Measurements from ENCODE around the gene GALNT2.

Gene GALNT2

GRCh38 chr1:230160957-230161771 is 94.1 kb downstream of the GALNT2 start:
- H3K36me3 ChIP-seq (ENCODE audit: control insufficient read depth, insufficient read depth, low read length) = no peaks in the 10 kb centered on the region
- H3K27me3 ChIP-seq (ENCODE audit: control insufficient read depth, insufficient read depth, low read length) = no peaks in the 10 kb centered on the region
- H3K4me3 ChIP-seq (ENCODE audit: low read depth, low read length) = no peak overlapping the region
- H3K9me3 ChIP-seq (ENCODE audit: control insufficient read depth, low read length) = no peaks in the 10 kb centered on the region
- H3K4me1 ChIP-seq = peaks cover 7% of the 10 kb centered on the region
- H3K4me2 ChIP-seq (ENCODE audit: low read length) = no peak overlapping the region
- no peak overlapping the region for H3K27ac ChIP-seq
- peaks cover 13% of the 10 kb centered on the region for H3K79me2 ChIP-seq
- TF ChIP-seq CTCF (IDR thresholded peaks at IDR 0.05) = no peak
- no peak overlapping the region for H2AFZ ChIP-seq
- no peak overlapping the region for H3K9ac ChIP-seq

- H3K4me1 ChIP-seq = peaks cover 7% of the 10 kb centered on the region
- peaks cover 18% of the 10 kb centered on the region for H3K79me2 ChIP-seq
- H3K4me2 ChIP-seq (ENCODE audit: low read length) = no peak overlapping the region
Measured at GRCh38 chr1:230163205-230163604, 96.2 kb downstream of the GALNT2 start.

GRCh38 chr1:230163719-230164118 is 96.7 kb downstream of the GALNT2 start:
- Histone ChIP-seq H3K4me2 (ENCODE audit: low read length) (no peak overlapping the region), H3K27ac (no peak overlapping the region), H3K4me3 (ENCODE audit: low read depth, low read length) (no peak overlapping the region), H3K79me2 (peaks cover 18% of the 10 kb centered on the region), H3K27me3 (ENCODE audit: control insufficient read depth, insufficient read depth, low read length) (no peaks in the 10 kb centered on the region), H3K9me3 (ENCODE audit: control insufficient read depth, low read length) (no peaks in the 10 kb centered on the region), H3K4me1 (peaks cover 4% of the 10 kb centered on the region), H3K9ac (no peak overlapping the region), H2AFZ (no peak overlapping the region), H3K36me3 (ENCODE audit: control insufficient read depth, insufficient read depth, low read length) (no peaks in the 10 kb centered on the region)
- no peak for TF ChIP-seq CTCF (IDR thresholded peaks at IDR 0.05)

More at GRCh38 chr1:230163205-230163604, 96.2 kb downstream of the GALNT2 start:
- Histone ChIP-seq H3K4me3 (ENCODE audit: low read depth, low read length) (no peak overlapping the region), H3K9me3 (ENCODE audit: control insufficient read depth, low read length) (no peaks in the 10 kb centered on the region), H3K27me3 (ENCODE audit: control insufficient read depth, insufficient read depth, low read length) (no peaks in the 10 kb centered on the region), H2AFZ (no peak overlapping the region), H3K9ac (no peak overlapping the region), H3K27ac (no peak overlapping the region), H3K36me3 (ENCODE audit: control insufficient read depth, insufficient read depth, low read length) (no peaks in the 10 kb centered on the region)
- TF ChIP-seq CTCF (IDR thresholded peaks at IDR 0.05) = no peak

- Histone ChIP-seq H3K27ac (no peak overlapping the region), H3K9ac (no peak overlapping the region), H3K4me1 (no peaks in the 10 kb centered on the region)
Measured at GRCh38 chr1:230165536-230165935, 98.5 kb downstream of the GALNT2 start.

More at GRCh38 chr1:230165536-230165935, 98.5 kb downstream of the GALNT2 start:
- Histone ChIP-seq H3K79me2 (peaks cover 18% of the 10 kb centered on the region), H3K36me3 (ENCODE audit: control insufficient read depth, insufficient read depth, low read length) (no peaks in the 10 kb centered on the region), H2AFZ (no peak overlapping the region), H3K9me3 (ENCODE audit: control insufficient read depth, low read length) (no peaks in the 10 kb centered on the region), H3K27me3 (ENCODE audit: control insufficient read depth, insufficient read depth, low read length) (no peaks in the 10 kb centered on the region), H3K4me3 (ENCODE audit: low read depth, low read length) (no peak overlapping the region), H3K4me2 (ENCODE audit: low read length) (no peak overlapping the region)
- TF ChIP-seq CTCF (IDR thresholded peaks at IDR 0.05) = no peak

Measured in parathyroid adenoma (tissue), 2 donors.